Middle frontal gyrus (tissue), 1 donor: ENCODE measurements around the gene PRKCE.
"Not testable (repeated sequence)": the region's sequence is repeated elsewhere in the genome, so short reads cannot be mapped to it uniquely, and the experiment has no call there.

ENCODE experiments used
- DNase-seq: peaks from one replicate; pipeline ENCODE4 v3.0.0-alpha.2; 2015; ENCODE audit warnings: low spot score; ENCODE audit errors: extremely low spot score

PRKCE gene

GRCh38 chr2:45696708-45697107 lies 45.2 kb downstream of the PRKCE start:
- DNase-seq: no peak

DNA sequence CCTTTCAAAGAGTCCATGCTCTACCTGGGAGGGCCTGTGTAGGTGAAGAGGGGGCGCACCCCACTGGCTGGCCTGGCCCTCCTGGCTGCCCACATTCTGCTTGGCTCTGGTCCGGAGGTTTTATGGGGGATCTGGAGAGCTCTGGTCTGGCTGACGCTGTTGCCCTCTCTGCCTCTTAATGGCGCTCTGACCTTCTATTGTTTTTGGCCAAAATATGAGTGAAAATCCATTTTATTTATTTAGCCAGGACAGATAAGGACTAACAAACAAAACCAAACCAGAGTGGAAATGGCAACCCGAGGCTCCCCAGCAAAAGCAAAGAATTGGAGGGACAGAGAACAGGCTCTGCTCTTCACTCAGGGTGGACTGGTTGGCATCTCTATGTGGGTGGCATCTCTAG lies 45.7 kb downstream of the PRKCE start:
- no peak for DNase-seq

DNA sequence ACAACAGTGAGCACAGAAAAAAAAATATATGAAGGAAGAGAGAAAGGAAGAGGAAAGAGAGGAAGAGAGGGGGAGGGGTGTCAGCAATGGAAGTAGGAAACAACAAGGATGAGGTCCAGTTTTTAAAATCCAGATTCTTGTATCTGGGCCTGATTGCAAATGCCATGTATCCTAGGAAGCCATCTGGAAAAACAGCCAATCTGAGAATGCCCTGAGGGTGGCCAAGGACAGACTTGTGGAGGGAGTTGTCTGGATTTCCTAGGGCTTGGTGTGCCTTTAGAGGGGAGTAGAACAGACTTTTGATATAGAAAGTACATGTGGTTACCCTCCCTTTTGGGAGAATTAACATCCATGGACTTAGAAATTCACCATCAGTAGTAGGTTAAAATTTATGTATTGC lies 47.1 kb downstream of the PRKCE start:
- DNase-seq: no peak

- DNase-seq: no peak
These were observed 47.7 kb downstream of the PRKCE start for GRCh38 chr2:45699032-45699658.

- no peak for DNase-seq
These were observed 49.0 kb downstream of the PRKCE start for GRCh38 chr2:45700407-45701013.

GRCh38 chr2:45705233-45705632 lies 53.8 kb downstream of the PRKCE start:
- DNase-seq: no peak

GRCh38 chr2:45706033-45706432 lies 54.6 kb downstream of the PRKCE start:
- DNase-seq: no peak

GRCh38 chr2:45707006-45707405 lies 55.5 kb downstream of the PRKCE start:
- DNase-seq: no peak

DNA sequence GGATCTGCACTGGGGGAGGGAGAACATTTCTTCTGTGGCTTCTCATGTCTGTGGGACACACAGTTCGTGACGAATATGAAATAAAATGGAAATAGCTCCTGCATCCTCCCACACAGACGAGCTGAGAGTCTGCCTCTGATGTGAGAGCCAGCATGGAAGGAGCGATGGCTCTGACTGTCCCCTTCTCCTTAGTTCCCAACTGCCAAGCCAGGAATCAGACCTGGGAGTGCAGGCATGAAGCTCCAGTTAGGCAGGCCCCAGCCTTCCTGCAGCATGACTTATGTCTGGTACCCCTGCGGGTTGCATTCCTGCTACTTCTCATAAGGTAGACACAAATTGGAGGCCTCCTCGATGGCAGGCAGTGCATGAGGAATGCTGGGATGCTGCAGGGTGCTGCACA lies 56.2 kb downstream of the PRKCE start:
- DNase-seq: peak; percentile 58

GRCh38 chr2:45708501-45708900 lies 57.0 kb downstream of the PRKCE start:
- no peak for DNase-seq

GRCh38 chr2:45709137-45709536 lies 57.7 kb downstream of the PRKCE start:
- DNase-seq: no peak

DNA sequence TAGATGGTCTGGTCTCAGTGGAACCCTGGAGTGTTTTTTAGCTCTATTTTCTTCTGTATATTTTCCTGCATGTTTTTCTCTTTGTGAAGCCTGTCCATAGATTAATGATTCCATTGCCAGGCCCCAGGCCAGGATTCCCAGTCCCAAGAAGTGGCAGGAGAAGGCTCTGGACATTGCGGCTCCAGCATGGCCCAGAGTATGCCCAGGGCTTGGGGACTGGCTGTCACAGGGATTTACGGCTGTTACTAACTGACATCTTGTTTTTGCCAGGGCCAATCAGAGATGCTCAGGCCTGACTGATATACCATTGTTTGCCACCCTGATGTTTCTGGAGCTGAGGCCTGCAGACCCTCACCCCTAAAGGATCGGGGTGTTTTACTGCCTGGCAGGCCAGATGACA lies 59.0 kb downstream of the PRKCE start:
- no peak for DNase-seq

GRCh38 chr2:45711224-45711623 lies 59.7 kb downstream of the PRKCE start:
- DNase-seq: no peak

DNA sequence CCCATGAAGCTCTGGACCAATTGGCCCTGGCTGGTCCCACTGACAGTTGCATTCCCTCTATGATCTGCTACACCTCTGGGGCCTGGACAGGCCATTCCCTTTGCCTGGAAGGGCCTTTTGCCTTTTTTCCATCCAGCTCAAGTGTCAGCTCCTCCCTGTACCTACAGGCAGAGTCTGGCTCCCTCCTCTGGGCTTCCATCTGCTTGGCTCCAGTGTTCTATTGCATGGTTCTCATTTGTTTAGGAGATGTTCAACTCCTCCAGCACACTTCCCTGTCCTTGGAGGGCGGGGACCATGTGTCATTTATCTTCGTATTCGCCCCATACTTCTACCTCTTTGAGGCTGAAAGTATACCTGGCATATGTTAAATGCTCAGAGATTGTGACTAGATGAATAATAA lies 61.1 kb downstream of the PRKCE start:
- no peak for DNase-seq

GRCh38 chr2:45713136-45713535 lies 61.7 kb downstream of the PRKCE start:
- no peak for DNase-seq

GRCh38 chr2:45713591-45713990 lies 62.1 kb downstream of the PRKCE start:
- no peak for DNase-seq

DNA sequence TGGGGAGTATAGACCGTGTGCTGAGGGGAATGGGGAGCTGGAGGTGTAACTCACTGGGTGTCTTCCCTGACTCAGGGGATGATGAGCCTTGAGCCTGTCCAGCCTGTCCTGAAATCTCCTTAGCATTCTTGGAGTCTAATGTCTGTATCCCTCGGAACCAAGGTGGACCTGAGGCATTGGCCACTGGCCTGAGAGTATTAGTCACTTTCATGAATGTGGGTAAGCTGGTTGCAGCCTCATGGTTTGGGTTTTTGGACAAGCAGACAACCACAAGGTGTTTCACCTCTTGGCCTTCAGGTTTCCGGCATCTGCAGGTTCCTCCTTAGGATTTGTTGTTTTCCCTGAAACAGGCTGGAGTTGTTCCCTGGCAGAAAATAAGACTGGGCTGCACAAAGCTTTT lies 63.2 kb downstream of the PRKCE start:
- DNase-seq: no peak

GRCh38 chr2:45715601-45716379 lies 64.3 kb downstream of the PRKCE start:
- DNase-seq: no peak

GRCh38 chr2:45716432-45716831 lies 65.0 kb downstream of the PRKCE start:
- not testable (repeated sequence) for DNase-seq

GRCh38 chr2:45716915-45717314 lies 65.4 kb downstream of the PRKCE start:
- no peak for DNase-seq

DNA sequence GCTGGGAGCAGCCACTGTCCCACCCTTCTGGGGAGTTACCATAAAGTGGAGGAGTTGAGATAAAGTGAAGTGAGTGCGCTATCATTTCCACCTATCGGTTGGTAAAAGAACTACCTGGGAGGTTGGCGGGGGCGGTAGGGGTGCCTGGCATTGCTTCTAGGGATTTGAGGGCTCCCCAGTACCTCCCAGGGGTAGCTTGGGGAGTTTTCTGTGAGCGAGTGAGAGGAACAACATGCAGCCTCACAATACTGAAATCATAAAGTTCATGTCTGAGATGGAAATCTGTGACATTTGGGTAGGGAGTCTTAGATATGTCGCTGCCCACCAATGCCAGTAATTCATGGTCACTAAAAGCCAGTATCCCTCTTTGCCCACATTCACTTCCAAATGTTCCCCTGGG lies 68.7 kb downstream of the PRKCE start:
- no peak for DNase-seq

- no peak for DNase-seq
These were observed 69.7 kb downstream of the PRKCE start for GRCh38 chr2:45721150-45721549.

GRCh38 chr2:45722477-45722876 lies 71.0 kb downstream of the PRKCE start:
- DNase-seq: no peak
